ENCODE measurements around the gene CCDC150.

GRCh38 chr2:196759378-196759706 lies 119.8 kb downstream of the CCDC150 start:
- TF ChIP-seq, protein P1, sequence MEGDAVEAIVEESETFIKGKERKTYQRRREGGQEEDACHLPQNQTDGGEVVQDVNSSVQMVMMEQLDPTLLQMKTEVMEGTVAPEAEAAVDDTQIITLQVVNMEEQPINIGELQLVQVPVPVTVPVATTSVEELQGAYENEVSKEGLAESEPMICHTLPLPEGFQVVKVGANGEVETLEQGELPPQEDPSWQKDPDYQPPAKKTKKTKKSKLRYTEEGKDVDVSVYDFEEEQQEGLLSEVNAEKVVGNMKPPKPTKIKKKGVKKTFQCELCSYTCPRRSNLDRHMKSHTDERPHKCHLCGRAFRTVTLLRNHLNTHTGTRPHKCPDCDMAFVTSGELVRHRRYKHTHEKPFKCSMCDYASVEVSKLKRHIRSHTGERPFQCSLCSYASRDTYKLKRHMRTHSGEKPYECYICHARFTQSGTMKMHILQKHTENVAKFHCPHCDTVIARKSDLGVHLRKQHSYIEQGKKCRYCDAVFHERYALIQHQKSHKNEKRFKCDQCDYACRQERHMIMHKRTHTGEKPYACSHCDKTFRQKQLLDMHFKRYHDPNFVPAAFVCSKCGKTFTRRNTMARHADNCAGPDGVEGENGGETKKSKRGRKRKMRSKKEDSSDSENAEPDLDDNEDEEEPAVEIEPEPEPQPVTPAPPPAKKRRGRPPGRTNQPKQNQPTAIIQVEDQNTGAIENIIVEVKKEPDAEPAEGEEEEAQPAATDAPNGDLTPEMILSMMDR (IDR thresholded peaks at IDR 0.05): no peak
- TF ChIP-seq POLR2A (IDR thresholded peaks at IDR 0.05): no peak

Data from thyroid gland (tissue), 4 donors.